Calu3 (cell line): ENCODE measurements around the gene ZMYND15. TPM values are rescaled to one million over a fixed set of nuclear protein-coding genes. Genes with fewer than 3 reads are reported as not detected.
"Not testable (repeated sequence)": the region's sequence is repeated elsewhere in the genome, so short reads cannot be mapped to it uniquely, and the experiment has no call there.

Source experiments
- BruUV-seq: library from RNA; stranded (reverse); fragments of 400-500 nt; replicated peaks from 2 replicates; lab custom pipeline; 2021; lab: Mats Ljungman, UMichigan
- CTCF ChIA-PET: fragments of 300-600 bp; sonication (Branson Sonifier 250); formaldehyde crosslinking; loops from one replicate; lab custom pipeline; 2022; ENCODE audit warnings: antibody characterized with exemption; lab: Charles Lee
- DNase-seq: peaks from one replicate; pipeline ENCODE4 v3.0.0; 2022
- H3K27ac Mint-ChIP-seq: one replicate; pipeline ENCODE4 v1.8.0; 2022; ENCODE audit warnings: mixed read lengths; ENCODE audit not compliant: unreplicated experiment
- H3K27me3 Mint-ChIP-seq: one replicate; pipeline ENCODE4 v1.8.0; 2022; ENCODE audit warnings: mixed read lengths; ENCODE audit not compliant: unreplicated experiment
- H3K36me3 Mint-ChIP-seq: one replicate; pipeline ENCODE4 v1.8.0; 2022; ENCODE audit warnings: mild to moderate bottlenecking, moderate library complexity, mixed read lengths; ENCODE audit not compliant: insufficient read depth, unreplicated experiment
- H3K4me1 Mint-ChIP-seq: one replicate; pipeline ENCODE4 v1.8.0; 2022; ENCODE audit warnings: mild to moderate bottlenecking, low read depth, mixed read lengths; ENCODE audit not compliant: unreplicated experiment
- H3K4me3 Mint-ChIP-seq: one replicate; pipeline ENCODE4 v1.8.0; 2022; ENCODE audit warnings: mild to moderate bottlenecking, low read depth, moderate library complexity, mixed read lengths; ENCODE audit not compliant: unreplicated experiment
- H3K9me3 Mint-ChIP-seq: one replicate; pipeline ENCODE4 v1.8.0; 2022; ENCODE audit warnings: low read depth, mixed read lengths; ENCODE audit not compliant: unreplicated experiment
- intact Hi-C: fragments of 100-400 bp; cut with micrococcal nuclease; formaldehyde crosslinking; loops from one replicate; pipeline ENCODE4 v1.10.0; 2022; ENCODE audit not compliant: unreplicated experiment
- total RNA-seq: library from RNA; stranded (reverse); gene quantifications from 2 replicates; pipeline ENCODE4 v1.2.3, GENCODE V29; 2022
- TF ChIP-seq, protein P1 (sequence below): fragments of 200-600 bp; IDR thresholded peaks from one replicate; pipeline ENCODE4 v1.8.0; 2022; ENCODE audit warnings: antibody characterized with exemption; ENCODE audit not compliant: unreplicated experiment

Gene ZMYND15
- total RNA-seq, 1 experiment from 2014 or later = 2.2 TPM

DNA sequence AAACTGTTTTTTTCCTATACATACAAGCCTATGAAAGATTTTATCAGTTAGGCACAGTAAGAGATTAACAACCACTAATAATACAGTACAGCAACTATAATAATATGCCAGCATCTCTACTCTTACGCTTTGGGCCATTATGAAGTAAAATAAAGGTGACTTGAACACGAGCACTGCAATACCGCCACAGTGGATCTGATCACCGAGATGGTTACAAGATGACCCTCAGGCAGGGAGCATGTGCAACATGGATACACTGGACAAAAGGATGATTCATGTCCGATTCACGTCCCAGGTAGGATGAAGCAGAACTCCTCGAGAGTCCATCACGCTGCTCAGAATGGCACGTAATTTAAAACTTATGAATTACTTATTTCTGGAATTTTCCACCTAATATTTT lies 46.2 kb upstream of the ZMYND15 start:
- Mint-ChIP-seq H3K27me3 (no peaks in the 10 kb centered on the region), H3K4me3 (no peak overlapping the region), H3K9me3 (no peaks in the 10 kb centered on the region), H3K4me1 (no peaks in the 10 kb centered on the region), H3K27ac (no peak overlapping the region), H3K36me3 (peaks cover 19% of the 10 kb centered on the region)
- CTCF ChIA-PET = no interaction called here
- no peak for DNase-seq
- no TSS peak for BruUV-seq
- intact Hi-C loops = no loop called here
- TF ChIP-seq, protein P1, sequence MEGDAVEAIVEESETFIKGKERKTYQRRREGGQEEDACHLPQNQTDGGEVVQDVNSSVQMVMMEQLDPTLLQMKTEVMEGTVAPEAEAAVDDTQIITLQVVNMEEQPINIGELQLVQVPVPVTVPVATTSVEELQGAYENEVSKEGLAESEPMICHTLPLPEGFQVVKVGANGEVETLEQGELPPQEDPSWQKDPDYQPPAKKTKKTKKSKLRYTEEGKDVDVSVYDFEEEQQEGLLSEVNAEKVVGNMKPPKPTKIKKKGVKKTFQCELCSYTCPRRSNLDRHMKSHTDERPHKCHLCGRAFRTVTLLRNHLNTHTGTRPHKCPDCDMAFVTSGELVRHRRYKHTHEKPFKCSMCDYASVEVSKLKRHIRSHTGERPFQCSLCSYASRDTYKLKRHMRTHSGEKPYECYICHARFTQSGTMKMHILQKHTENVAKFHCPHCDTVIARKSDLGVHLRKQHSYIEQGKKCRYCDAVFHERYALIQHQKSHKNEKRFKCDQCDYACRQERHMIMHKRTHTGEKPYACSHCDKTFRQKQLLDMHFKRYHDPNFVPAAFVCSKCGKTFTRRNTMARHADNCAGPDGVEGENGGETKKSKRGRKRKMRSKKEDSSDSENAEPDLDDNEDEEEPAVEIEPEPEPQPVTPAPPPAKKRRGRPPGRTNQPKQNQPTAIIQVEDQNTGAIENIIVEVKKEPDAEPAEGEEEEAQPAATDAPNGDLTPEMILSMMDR = no peak

DNA sequence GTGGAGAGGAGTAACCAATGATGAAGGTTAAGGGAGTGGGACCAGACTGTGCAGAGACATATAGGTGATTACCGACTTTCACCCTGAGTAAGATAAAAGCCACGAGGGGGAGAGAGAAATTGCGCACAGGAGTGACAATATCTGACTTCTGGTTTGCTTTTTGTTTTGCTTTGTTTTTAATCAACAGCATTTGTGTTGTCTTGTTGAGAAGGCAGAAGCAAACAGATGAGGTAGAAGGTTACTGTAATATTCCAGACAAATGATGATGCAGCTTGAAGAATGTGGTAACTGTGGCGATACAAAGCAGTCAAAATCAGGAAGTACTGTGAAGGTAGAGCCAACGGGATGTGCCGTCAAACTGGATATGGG lies 43.2 kb upstream of the ZMYND15 start:
- H3K4me1 Mint-ChIP-seq = peaks cover 6% of the 10 kb centered on the region
- H3K9me3 Mint-ChIP-seq = no peaks in the 10 kb centered on the region
- TF ChIP-seq, protein P1 = no peak
- intact Hi-C loops = no loop called here
- no peak overlapping the region for H3K4me3 Mint-ChIP-seq
- H3K27me3 Mint-ChIP-seq = no peaks in the 10 kb centered on the region
- BruUV-seq = no TSS peak
- peaks cover 8% of the 10 kb centered on the region for H3K36me3 Mint-ChIP-seq
- no peak overlapping the region for H3K27ac Mint-ChIP-seq
- CTCF ChIA-PET = no interaction called here
- DNase-seq = no peak

DNA sequence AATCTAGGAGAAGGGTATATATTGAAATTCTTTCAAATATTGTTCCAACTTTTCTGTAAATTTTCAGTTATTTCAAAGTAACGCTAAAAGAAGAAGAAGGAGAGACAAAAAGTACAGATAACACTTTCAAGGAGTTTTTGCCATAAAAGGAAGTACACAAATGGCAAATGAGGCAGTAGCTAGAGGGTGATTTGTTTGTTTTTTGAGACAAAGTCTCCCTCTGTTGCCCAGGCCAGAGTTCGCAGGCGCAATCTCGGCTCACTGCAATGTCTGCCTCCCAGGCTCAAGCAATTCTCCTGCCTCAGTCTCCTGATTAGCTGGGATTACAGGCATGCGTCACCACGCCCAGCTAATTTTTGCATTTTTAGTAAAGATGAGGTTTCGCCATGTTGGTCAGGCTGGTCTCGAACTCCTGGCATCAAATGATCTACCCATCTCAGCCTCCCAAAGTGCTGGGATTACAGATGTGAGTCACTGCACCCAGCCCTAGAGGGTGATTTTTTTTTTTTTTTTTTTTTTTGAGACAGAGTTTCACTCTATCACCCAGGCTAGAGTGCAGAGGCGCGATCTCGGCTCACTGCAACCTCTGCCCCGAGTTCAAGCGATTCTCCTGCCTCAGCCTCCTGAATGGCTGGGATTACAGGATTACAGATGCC lies 40.1 kb upstream of the ZMYND15 start:
- H3K9me3 Mint-ChIP-seq, BruUV-seq, H3K27ac Mint-ChIP-seq, H3K4me3 Mint-ChIP-seq, CTCF ChIA-PET, DNase-seq, H3K27me3 Mint-ChIP-seq: not testable (repeated sequence)
- intact Hi-C loops = loop anchor here (5.0 kb wide), 1 partner anchor 132 kb away; no protein-coding TSS in a partner anchor
- Mint-ChIP-seq H3K4me1 (peaks cover 21% of the 10 kb centered on the region), H3K36me3 (peaks cover 29% of the 10 kb centered on the region)

DNA sequence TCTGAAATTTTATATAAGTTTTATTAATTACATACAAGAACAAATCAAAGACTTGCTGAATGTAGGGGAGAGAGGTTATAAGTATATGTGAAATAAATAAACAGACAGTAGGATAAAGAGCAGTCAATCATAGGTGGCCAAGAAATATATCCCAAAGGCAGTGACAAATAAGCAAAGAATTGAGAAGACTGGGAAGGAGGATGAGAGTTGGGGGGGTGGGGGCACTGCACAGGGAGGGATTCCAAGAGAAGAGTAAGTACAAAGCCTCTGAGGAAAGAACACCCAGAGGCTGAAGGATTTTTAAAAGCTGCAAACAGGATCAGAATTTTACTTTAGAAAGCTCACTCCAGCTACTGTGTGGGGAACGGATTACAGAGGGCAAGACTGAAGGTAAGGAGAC lies 38.5 kb upstream of the ZMYND15 start:
- Mint-ChIP-seq H3K27me3 (no peaks in the 10 kb centered on the region), H3K4me3 (no peak overlapping the region), H3K27ac (no peak overlapping the region), H3K36me3 (peaks cover 26% of the 10 kb centered on the region), H3K4me1 (peaks cover 26% of the 10 kb centered on the region), H3K9me3 (no peaks in the 10 kb centered on the region)
- TF ChIP-seq, protein P1 = no peak
- intact Hi-C loops = loop anchor here (5.0 kb wide), 1 partner anchor 134 kb away; no protein-coding TSS in a partner anchor
- DNase-seq = no peak
- BruUV-seq = no TSS peak
- CTCF ChIA-PET = interaction anchor here (0.6 kb wide), 1 partner anchor 1126 kb away, joined by 4 read pairs; no protein-coding TSS in a partner anchor

DNA sequence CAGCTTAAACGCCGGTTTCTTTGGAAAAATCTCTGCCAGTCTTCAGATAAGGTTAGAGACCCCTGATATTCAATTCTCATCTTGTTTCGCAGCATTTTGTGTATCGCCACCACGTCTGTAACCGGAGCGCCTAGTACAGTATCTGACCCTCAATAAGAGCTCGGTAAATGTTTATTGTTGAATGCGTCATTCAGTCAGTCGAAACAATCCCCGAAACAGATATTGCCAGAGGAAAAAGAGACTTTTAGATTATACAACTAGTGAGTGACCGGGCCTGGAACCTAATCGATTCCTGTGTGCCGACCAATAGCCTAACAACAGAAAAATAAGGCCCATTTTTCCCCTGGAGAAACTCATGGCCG lies 36.3 kb upstream of the ZMYND15 start:
- no peaks in the 10 kb centered on the region for H3K9me3 Mint-ChIP-seq
- H3K4me3 Mint-ChIP-seq = peak overlapping the region; percentile 93
- H3K27ac Mint-ChIP-seq = peak overlapping the region; percentile 61
- peaks cover 29% of the 10 kb centered on the region for H3K36me3 Mint-ChIP-seq
- H3K4me1 Mint-ChIP-seq = peaks cover 32% of the 10 kb centered on the region
- intact Hi-C loops = loop anchor here (5.0 kb wide), 1 partner anchor 136 kb away; no protein-coding TSS in a partner anchor
- TF ChIP-seq, protein P1 = no peak
- BruUV-seq = no TSS peak
- no peak for DNase-seq
- no peaks in the 10 kb centered on the region for H3K27me3 Mint-ChIP-seq
- CTCF ChIA-PET = interaction anchor here (0.9 to 1.0 kb wide), 2 partner anchors 23 to 87 kb away, joined by 3 to 4 read pairs; no protein-coding TSS in a partner anchor

DNA sequence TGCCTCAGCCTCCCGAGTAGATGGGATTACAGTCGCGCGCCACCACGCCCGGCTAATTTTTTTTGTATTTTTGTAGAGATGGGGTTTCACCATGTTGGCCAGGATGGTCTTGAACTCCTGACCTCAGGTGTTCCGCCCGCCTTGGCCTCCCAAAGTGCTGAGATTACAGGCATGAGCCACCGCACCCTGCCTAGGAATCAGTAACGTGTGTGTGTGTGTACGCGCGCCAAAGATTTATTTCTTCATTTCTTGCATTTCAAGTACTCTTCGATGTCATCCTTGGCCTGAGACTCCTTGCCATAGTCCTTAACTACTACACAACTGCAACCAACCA lies 35.1 kb upstream of the ZMYND15 start:
- H3K27me3 Mint-ChIP-seq, H3K27ac Mint-ChIP-seq, H3K9me3 Mint-ChIP-seq, DNase-seq, CTCF ChIA-PET: not testable (repeated sequence)
- peaks cover 32% of the 10 kb centered on the region for H3K4me1 Mint-ChIP-seq
- TSS peak; percentile 80 for BruUV-seq
- intact Hi-C loops = loop anchor here (5.0 kb wide), 1 partner anchor 137 kb away; no protein-coding TSS in a partner anchor
- peaks cover 29% of the 10 kb centered on the region for H3K36me3 Mint-ChIP-seq
- H3K4me3 Mint-ChIP-seq = peak overlapping the region; percentile 93
